Tibial nerve (tissue), 3 donors: ENCODE data around the gene MGLL.

Source experiments
- CTCF ChIP-seq, 5 experiments: fragments of 200-600 bp in 3 of 5; fragments of 450-650 bp in 2 of 5; sonication (generic) in 3 of 5; IDR thresholded peaks; one replicate each; pipeline ENCODE4 v1.5.1; 2016 to 2019; ENCODE audit warnings: antibody characterized with exemption in 5 of 5, mild to moderate bottlenecking in 3 of 5, moderate library complexity in 2 of 5
- POLR2A ChIP-seq, 2 donors: fragments of 450-650 bp; IDR thresholded peaks; one replicate each; pipeline ENCODE4 v1.6.1; 2017; ENCODE audit warnings: antibody characterized with exemption in 2 of 2, mild to moderate bottlenecking in 2 of 2, moderate library complexity in 2 of 2

GRCh38 chr3:127796045-127796830, 26.1 kb downstream of the MGLL start:
- no peak for TF ChIP-seq CTCF (IDR thresholded peaks at IDR 0.05)
- no peak for TF ChIP-seq POLR2A (IDR thresholded peaks at IDR 0.05)
